Measurements from ENCODE around the gene PIGX. TPM values are rescaled to one million over a fixed set of nuclear protein-coding genes. Genes with fewer than 3 reads are reported as not detected.
"Not testable (repeated sequence)": the region's sequence is repeated elsewhere in the genome, so short reads cannot be mapped to it uniquely, and the experiment has no call there.

Gene PIGX
- total RNA-seq, 1 donor from 2014 or later: 24.8 TPM

DNA sequence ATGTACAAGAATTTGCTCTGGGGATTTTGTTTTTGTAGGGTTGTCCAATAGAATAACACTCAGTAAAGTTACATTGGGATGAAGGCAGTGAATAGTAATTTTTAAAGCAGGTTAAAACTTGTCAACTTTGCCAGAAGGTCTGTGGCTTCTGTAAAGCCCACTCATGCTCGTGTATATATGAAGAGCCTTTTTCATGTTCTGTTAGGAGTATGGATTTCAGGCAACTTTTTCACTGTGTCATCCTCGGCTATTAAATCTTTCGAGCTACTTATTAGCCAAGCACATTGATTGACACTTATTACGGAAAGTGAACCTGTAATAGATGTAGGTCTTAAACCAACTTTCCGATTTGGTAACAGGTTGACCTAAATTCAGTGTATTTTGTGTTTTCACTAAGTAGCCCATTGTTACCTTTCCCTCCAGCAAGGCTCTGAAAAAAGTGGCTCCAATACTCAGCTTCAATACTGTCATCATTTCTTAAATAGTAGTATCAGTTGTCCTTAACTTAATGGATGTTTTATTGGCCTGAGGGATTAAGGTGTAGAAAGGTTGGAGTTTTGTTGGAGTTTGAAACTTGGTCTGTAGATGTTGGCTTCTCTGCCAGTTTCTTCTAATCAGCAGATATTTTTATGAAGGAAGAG is 29.2 kb downstream of the PIGX start:
- peak overlapping the region; percentile 93 for H3K4me3 ChIP-seq (ENCODE audit: low read depth, low read length)
- DNase-seq (ENCODE audit: low read depth): no peak
- TF ChIP-seq, protein P1, sequence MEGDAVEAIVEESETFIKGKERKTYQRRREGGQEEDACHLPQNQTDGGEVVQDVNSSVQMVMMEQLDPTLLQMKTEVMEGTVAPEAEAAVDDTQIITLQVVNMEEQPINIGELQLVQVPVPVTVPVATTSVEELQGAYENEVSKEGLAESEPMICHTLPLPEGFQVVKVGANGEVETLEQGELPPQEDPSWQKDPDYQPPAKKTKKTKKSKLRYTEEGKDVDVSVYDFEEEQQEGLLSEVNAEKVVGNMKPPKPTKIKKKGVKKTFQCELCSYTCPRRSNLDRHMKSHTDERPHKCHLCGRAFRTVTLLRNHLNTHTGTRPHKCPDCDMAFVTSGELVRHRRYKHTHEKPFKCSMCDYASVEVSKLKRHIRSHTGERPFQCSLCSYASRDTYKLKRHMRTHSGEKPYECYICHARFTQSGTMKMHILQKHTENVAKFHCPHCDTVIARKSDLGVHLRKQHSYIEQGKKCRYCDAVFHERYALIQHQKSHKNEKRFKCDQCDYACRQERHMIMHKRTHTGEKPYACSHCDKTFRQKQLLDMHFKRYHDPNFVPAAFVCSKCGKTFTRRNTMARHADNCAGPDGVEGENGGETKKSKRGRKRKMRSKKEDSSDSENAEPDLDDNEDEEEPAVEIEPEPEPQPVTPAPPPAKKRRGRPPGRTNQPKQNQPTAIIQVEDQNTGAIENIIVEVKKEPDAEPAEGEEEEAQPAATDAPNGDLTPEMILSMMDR (conservative IDR thresholded peaks at IDR 0.05; ENCODE audit: low read depth, low read length): no peak

DNA sequence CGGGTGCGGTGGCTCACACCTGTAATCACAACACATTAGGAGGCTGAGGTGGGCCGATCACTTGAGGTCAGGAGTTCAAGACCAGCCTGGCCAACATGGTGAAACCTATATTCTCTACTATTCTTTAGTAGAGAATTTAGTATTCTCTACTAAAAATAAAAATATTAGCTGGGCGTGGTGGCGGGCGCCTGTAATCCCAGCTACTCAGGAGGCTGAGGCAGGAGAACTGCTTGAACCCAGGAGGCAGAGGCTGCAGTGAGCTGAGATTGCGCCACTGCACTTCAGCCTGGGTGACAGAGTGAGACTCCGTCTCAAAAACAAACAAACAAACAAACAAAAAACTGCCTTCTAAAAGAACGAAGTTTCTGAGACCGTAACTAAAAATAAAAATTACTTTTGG is 31.4 kb downstream of the PIGX start:
- H3K4me3 ChIP-seq (ENCODE audit: low read depth, low read length); DNase-seq (ENCODE audit: low read depth): not testable (repeated sequence)

DNA sequence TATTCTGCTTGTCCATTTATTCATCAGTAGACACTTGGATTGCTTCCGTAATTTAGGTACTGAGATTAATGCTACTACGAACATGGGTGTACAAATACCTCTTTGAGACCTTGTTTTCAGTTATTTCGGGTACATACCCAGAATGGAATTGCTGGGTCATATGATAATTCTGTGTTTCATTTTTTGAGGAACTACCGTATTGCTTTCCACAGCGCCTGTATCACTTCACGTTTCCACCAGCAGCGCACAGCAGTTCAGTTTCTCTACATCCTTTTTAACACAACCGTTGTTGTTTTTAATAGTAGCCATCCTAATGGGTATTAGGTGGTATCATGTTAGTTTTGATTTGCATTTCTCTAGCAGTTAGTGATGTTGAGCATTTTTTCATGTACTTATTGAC is 36.9 kb downstream of the PIGX start:
- no peak overlapping the region for H3K4me3 ChIP-seq (ENCODE audit: low read depth, low read length)
- TF ChIP-seq, protein P1 (conservative IDR thresholded peaks at IDR 0.05; ENCODE audit: low read depth, low read length): no peak
- no peak for DNase-seq (ENCODE audit: low read depth)

DNA sequence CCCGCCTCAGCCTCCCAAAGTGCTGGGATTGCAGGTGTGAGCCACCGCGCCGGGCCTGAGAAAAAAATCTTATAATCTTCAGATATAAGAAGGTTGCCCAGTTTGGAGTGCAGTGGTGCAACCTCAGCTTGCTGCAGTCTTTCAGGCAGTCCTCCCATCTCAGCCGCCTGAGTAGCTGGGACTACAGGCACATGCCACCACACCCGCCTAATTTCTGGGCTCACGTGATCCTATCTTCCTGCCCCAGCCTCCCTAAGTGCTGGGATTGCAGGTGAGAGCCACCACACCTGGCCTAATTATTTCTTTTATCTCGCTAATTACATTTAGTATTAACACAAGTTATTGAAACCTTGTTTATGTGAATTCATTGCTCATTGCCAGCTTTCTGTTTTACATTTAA is 41.0 kb downstream of the PIGX start:
- H3K4me3 ChIP-seq (ENCODE audit: low read depth, low read length): no peak overlapping the region
- no peak for DNase-seq (ENCODE audit: low read depth)
- TF ChIP-seq, protein P1 (conservative IDR thresholded peaks at IDR 0.05; ENCODE audit: low read depth, low read length): no peak

DNA sequence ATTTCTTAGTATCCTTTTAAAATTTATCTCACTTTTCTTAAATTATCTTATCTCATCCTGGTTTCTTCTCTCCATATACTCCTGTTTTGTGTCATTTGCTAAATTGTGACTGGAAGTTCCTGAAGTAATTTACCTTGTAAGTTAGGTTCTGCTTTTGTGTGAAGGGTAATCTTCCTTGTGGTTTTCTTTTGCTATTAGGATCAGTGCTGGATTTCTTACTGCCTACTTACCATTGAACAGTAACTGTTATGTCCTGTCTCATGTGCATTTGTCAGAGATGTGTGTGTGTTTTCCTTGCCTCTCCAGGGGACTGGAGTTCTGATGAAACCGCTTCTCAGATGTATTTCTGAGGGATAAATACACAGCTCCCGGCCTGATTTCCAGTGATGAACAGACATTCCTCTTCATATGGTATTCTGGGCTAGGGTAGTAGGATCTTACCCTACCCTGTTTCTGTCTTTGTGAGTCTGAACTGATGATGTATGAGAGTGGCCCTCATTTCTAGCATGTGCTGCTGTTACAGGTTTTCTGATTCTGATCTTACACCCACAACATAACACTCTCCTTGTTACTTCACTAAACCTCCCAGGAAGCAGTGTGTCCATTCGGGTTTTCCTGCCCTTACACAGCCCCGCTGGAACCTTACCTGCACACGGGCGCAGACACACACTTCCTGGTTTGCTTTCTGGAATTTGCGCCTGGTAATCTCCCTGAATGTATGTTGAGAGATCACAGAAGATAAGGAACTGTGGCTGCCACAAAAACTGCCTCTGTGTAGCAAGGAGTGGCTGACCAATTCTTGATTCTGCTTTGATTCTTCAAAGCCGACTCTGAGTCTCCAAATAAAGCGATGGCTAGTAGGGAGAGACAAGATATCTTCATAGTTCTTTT is 42.2 kb downstream of the PIGX start:
- DNase-seq (ENCODE audit: low read depth): no peak
- H3K4me3 ChIP-seq (ENCODE audit: low read depth, low read length): no peak overlapping the region
- TF ChIP-seq, protein P1 (conservative IDR thresholded peaks at IDR 0.05; ENCODE audit: low read depth, low read length): no peak

DNA sequence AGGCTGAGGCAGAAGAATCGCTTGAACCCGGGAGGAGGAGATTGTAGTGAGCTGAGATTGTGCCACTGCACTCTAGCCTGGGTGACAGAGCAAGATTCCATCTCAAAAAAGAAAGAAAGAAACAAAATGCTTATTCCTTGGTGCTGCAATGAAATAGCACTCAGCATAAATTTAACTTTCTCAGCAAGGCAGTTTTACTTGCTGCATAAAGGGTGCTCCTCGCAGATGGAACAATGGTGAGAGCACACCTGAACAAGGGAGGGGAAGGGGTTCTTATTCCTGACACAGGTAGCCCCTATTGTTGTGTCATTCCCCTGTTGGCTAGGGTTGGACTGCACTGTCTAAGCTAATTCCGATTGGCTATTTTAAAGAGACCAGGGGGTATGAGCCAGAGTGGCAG is 44.6 kb downstream of the PIGX start:
- H3K4me3 ChIP-seq (ENCODE audit: low read depth, low read length): no peak overlapping the region
- TF ChIP-seq, protein P1 (conservative IDR thresholded peaks at IDR 0.05; ENCODE audit: low read depth, low read length): no peak
- no peak for DNase-seq (ENCODE audit: low read depth)

DNA sequence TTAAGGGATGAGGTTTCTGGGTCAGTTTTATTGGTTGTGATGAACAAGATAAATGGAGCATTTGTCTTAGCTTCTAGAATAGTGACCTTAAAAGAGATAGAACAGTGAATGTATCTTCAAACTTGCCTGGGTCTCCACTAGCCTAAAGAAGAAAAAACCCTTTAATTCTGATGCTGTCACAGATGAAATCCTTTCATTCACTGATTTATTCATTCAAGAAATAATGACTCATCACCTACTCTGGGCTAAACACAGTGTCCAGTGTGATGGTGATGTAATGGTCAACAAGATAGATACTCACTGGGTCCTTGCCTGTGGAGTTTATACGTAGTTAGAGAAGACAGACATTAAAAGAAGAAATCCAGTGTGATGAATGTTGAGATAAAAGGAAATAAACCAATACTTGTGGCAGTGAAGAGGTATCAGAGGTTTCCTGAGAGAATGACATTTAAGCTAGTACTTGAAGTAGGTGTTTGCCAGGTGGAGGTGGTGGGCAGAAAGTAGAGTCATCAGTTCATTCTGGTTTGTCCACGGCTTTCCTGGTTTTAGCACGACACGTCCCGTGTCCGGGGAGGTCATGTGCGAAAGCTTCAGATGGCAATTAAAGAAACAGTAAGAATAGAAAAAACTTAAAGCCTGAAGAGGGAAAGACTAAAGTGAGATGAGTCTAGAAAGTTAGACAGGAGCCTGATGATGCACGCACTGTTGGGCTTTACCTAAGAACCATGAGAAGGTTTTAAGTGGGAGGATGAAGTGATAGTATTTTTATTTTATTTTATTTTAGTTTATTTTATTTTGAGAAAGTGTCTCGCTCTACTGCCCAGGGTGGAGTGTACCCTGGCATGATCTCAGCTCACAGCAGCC is 45.9 kb downstream of the PIGX start:
- TF ChIP-seq, protein P1 (conservative IDR thresholded peaks at IDR 0.05; ENCODE audit: low read depth, low read length): no peak
- H3K4me3 ChIP-seq (ENCODE audit: low read depth, low read length): peak overlapping the region; percentile 8
- peak; percentile 85 for DNase-seq (ENCODE audit: low read depth)
